Common myeloid progenitor, CD34-positive (primary cell): Measurements from ENCODE around the gene C8A.

Experiments
- CTCF ChIA-PET: fragments of 350-600 bp; sonication (Branson Sonifier 250); formaldehyde crosslinking; loops from one replicate; lab custom pipeline; 2021; ENCODE audit warnings: antibody characterized with exemption; lab: Charles Lee
- POLR2A ChIA-PET: fragments of 350-600 bp; sonication (Branson Sonifier 250); formaldehyde crosslinking; loops from one replicate; lab custom pipeline; 2021; ENCODE audit warnings: antibody characterized with exemption; lab: Charles Lee
- DNase-seq, 3 donors: peaks; one replicate each; pipeline versions ENCODE4 v3.0.0 to v3.0.0-alpha.2; 2013
- H3K27ac ChIP-seq, 2 experiments: 1 replicate in 1 of 2; 2 replicates in 1 of 2; pipeline ENCODE4 v1.7.0; 2013; ENCODE audit warnings: inconsistent platforms in 2 of 2, low read length in 2 of 2, mild to moderate bottlenecking in 2 of 2, low read depth in 1 of 2, moderate library complexity in 1 of 2; ENCODE audit not compliant: severe bottlenecking in 2 of 2, insufficient read depth in 1 of 2, poor library complexity in 1 of 2
- H3K27me3 ChIP-seq, 5 experiments: replicated peaks in 2 of 5; 1 replicate in 3 of 5; 2 replicates in 2 of 5; pipeline versions ENCODE4 v1.6.1 to v1.7.0; 2013; ENCODE audit warnings: low read length in 4 of 5, mild to moderate bottlenecking in 2 of 5, moderate library complexity in 2 of 5, inconsistent platforms in 1 of 5; ENCODE audit not compliant: insufficient read depth in 5 of 5, control insufficient read depth in 4 of 5
- H3K36me3 ChIP-seq, 4 experiments: 1 replicate in 2 of 4; 2 replicates in 2 of 4; pipeline versions ENCODE4 v1.6.1 to v1.7.0; 2013; ENCODE audit warnings: low read length in 3 of 4, control low read depth in 1 of 4, mild to moderate bottlenecking in 1 of 4; ENCODE audit not compliant: control insufficient read depth in 4 of 4, insufficient read depth in 4 of 4
- H3K4me1 ChIP-seq, 4 experiments: 1 replicate in 3 of 4; 2 replicates in 1 of 4; pipeline versions ENCODE4 v1.6.1 to v1.7.1; 2013; ENCODE audit warnings: low read length in 3 of 4, mild to moderate bottlenecking in 3 of 4, control low read depth in 1 of 4, inconsistent platforms in 1 of 4, moderate library complexity in 1 of 4; ENCODE audit not compliant: control insufficient read depth in 4 of 4, insufficient read depth in 4 of 4; ENCODE audit errors: control extremely low read depth in 1 of 4
- H3K4me3 ChIP-seq, 7 experiments: 1 replicate in 4 of 7; 2 replicates in 3 of 7; pipeline versions ENCODE4 v1.5.1 to v1.7.0; 2013; ENCODE audit warnings: mild to moderate bottlenecking in 7 of 7, low read length in 6 of 7, moderate library complexity in 6 of 7, inconsistent platforms in 2 of 7, low read depth in 2 of 7, control low read depth in 1 of 7; ENCODE audit not compliant: insufficient read depth in 4 of 7, control insufficient read depth in 1 of 7; ENCODE audit errors: extremely low read depth in 1 of 7
- H3K9me3 ChIP-seq, 5 experiments: 1 replicate in 4 of 5; 2 replicates in 1 of 5; pipeline versions ENCODE4 v1.6.1 to v1.7.1; 2013; ENCODE audit warnings: low read length in 4 of 5, mild to moderate bottlenecking in 2 of 5, inconsistent platforms in 1 of 5, low read depth in 1 of 5, moderate library complexity in 1 of 5; ENCODE audit not compliant: control insufficient read depth in 4 of 5, insufficient read depth in 2 of 5; ENCODE audit errors: control extremely low read depth in 1 of 5
- WGBS: methylation state at CpG from one replicate; pipeline ENCODE4 v1.1.5; 2013; ENCODE audit not compliant: insufficient coverage; 5-methylcytosine and 5-hydroxymethylcytosine counted together

C8A gene

GRCh38 chr1:56898005-56898373 is 43.4 kb downstream of the C8A start:
- Histone ChIP-seq H3K27me3 (peaks cover 0 to 4% (median 0%) of the 10 kb centered on the region in 5 experiments), H3K36me3 (no peaks in the 10 kb centered on the region), H3K27ac (no peak overlapping the region), H3K9me3 (no peaks in the 10 kb centered on the region), H3K4me3 (no peak overlapping the region), H3K4me1 (no peaks in the 10 kb centered on the region)
- 94% methylated on average over 2 of the region's 2 CpGs for WGBS
- POLR2A ChIA-PET: no interaction called here
- DNase-seq: no peak
- CTCF ChIA-PET: no interaction called here

GRCh38 chr1:56898879-56899278 is 44.3 kb downstream of the C8A start:
- Histone ChIP-seq H3K4me1 (no peaks in the 10 kb centered on the region), H3K27me3 (peaks cover 0 to 4% (median 0%) of the 10 kb centered on the region in 5 experiments), H3K27ac (no peak overlapping the region), H3K4me3 (no peak overlapping the region), H3K9me3 (no peaks in the 10 kb centered on the region), H3K36me3 (no peaks in the 10 kb centered on the region)
- ChIA-PET POLR2A (interaction anchor here (0.6 kb wide), 1 partner anchor 65 kb away, joined by 3 read pairs; no protein-coding TSS in a partner anchor), CTCF (no interaction called here)
- no peak for DNase-seq
- WGBS: 100% methylated on average over 1 of the region's 2 CpGs

GRCh38 chr1:56901716-56902115 is 47.1 kb downstream of the C8A start:
- Histone ChIP-seq H3K27ac (no peak overlapping the region), H3K36me3 (no peaks in the 10 kb centered on the region), H3K9me3 (no peaks in the 10 kb centered on the region), H3K4me1 (no peaks in the 10 kb centered on the region), H3K4me3 (no peak overlapping the region), H3K27me3 (peaks cover 0 to 6% (median 0%) of the 10 kb centered on the region in 5 experiments)
- DNase-seq: no peak
- WGBS: 83% methylated on average over 2 of the region's 3 CpGs
- POLR2A ChIA-PET: no interaction called here
- CTCF ChIA-PET: no interaction called here

- 93% methylated on average over 1 of the region's 1 CpG for WGBS
- CTCF ChIA-PET: no interaction called here
- H3K4me1 ChIP-seq: peaks cover 0 to 2% (median 0%) of the 10 kb centered on the region in 4 experiments
- H3K4me3 ChIP-seq: no peak overlapping the region
- DNase-seq: no peak
- H3K27ac ChIP-seq: no peak overlapping the region
- POLR2A ChIA-PET: no interaction called here
- peaks cover 0 to 9% (median 0%) of the 10 kb centered on the region in 5 experiments for H3K27me3 ChIP-seq
- no peaks in the 10 kb centered on the region for H3K9me3 ChIP-seq
- no peaks in the 10 kb centered on the region for H3K36me3 ChIP-seq
Measured at GRCh38 chr1:56903778-56904177, 49.2 kb downstream of the C8A start.

GRCh38 chr1:56904663-56905397 is 50.2 kb downstream of the C8A start:
- CTCF ChIA-PET: no interaction called here

GRCh38 chr1:56905667-56906066 is 51.1 kb downstream of the C8A start:
- ChIA-PET POLR2A (no interaction called here), CTCF (no interaction called here)
- Histone ChIP-seq H3K27me3 (peaks cover 0 to 9% (median 0%) of the 10 kb centered on the region in 5 experiments), H3K36me3 (no peaks in the 10 kb centered on the region), H3K9me3 (no peaks in the 10 kb centered on the region), H3K4me3 (no peak overlapping the region), H3K27ac (no peak overlapping the region), H3K4me1 (peaks cover 0 to 11% (median 0%) of the 10 kb centered on the region in 4 experiments)
- DNase-seq: no peak
- WGBS: 88% methylated on average over 3 of the region's 3 CpGs

More at GRCh38 chr1:56904663-56905397, 50.2 kb downstream of the C8A start:
- 85% methylated on average over 2 of the region's 2 CpGs for WGBS
- no peak for DNase-seq
- no peak overlapping the region for H3K27ac ChIP-seq
- no peaks in the 10 kb centered on the region for H3K36me3 ChIP-seq
- H3K4me3 ChIP-seq: no peak overlapping the region
- peaks cover 0 to 8% (median 0%) of the 10 kb centered on the region in 4 experiments for H3K4me1 ChIP-seq
- no peaks in the 10 kb centered on the region for H3K9me3 ChIP-seq
- H3K27me3 ChIP-seq: peaks cover 0 to 9% (median 0%) of the 10 kb centered on the region in 5 experiments
- POLR2A ChIA-PET: no interaction called here

GRCh38 chr1:56908619-56909221 is 54.1 kb downstream of the C8A start:
- no peaks in the 10 kb centered on the region for H3K9me3 ChIP-seq
- ChIA-PET POLR2A (no interaction called here), CTCF (no interaction called here)
- no peak overlapping the region for H3K4me3 ChIP-seq
- H3K27me3 ChIP-seq: peaks cover 0 to 5% (median 0%) of the 10 kb centered on the region in 5 experiments
- 60% methylated on average over 1 of the region's 1 CpG for WGBS
- DNase-seq: peak in 2 of 3 donors; percentile 2 to 13
- H3K36me3 ChIP-seq: no peaks in the 10 kb centered on the region
- H3K4me1 ChIP-seq: peaks cover 0 to 12% (median 0%) of the 10 kb centered on the region in 4 experiments
- H3K27ac ChIP-seq: no peak overlapping the region
